ENCODE data around the gene TIMM29. TPM values are rescaled to one million over a fixed set of nuclear protein-coding genes. Genes with fewer than 3 reads are reported as not detected.

The TIMM29 gene
- total RNA-seq, 1 donor from 2014 or later, result 28.0 TPM

- Mint-ChIP-seq H3K36me3 (ENCODE audit: low read depth) (peaks cover 2% of the 10 kb centered on the region), H3K4me3 (no peak overlapping the region), H3K27me3 (ENCODE audit: low read depth) (no peaks in the 10 kb centered on the region), H3K27ac (ENCODE audit: unreplicated experiment) (no peak overlapping the region), H3K9me3 (no peaks in the 10 kb centered on the region), H3K4me1 (peaks cover 32% of the 10 kb centered on the region)
- no peak for DNase-seq (ENCODE audit: low read depth, low spot score)
- no peak for TF ChIP-seq CTCF (conservative IDR thresholded peaks at IDR 0.05)
Observed at GRCh38 chr19:10976131-10976892, 47.7 kb downstream of the TIMM29 start.

GRCh38 chr19:10977742-10978092 is 49.1 kb downstream of the TIMM29 start:
- no peak for DNase-seq (ENCODE audit: low read depth, low spot score)
- H3K9me3 Mint-ChIP-seq, result no peaks in the 10 kb centered on the region
- no peak for TF ChIP-seq CTCF (conservative IDR thresholded peaks at IDR 0.05)
- H3K36me3 Mint-ChIP-seq (ENCODE audit: low read depth), result peaks cover 2% of the 10 kb centered on the region
- no peaks in the 10 kb centered on the region for H3K27me3 Mint-ChIP-seq (ENCODE audit: low read depth)
- H3K27ac Mint-ChIP-seq (ENCODE audit: unreplicated experiment), result peak overlapping the region; percentile 40
- H3K4me1 Mint-ChIP-seq, result peaks cover 32% of the 10 kb centered on the region
- no peak overlapping the region for H3K4me3 Mint-ChIP-seq

Other genes with a start within 250 kb of the TIMM29 start
- gene QTRT1, start 227.4 kb upstream of the TIMM29 start, total RNA-seq, result 74.0 and 85.0 TPM in 2 replicates
- 117 TPM in 2 replicates for gene DNM2, start 210.7 kb upstream of the TIMM29 start, total RNA-seq
- 27.9 and 30.9 TPM in 2 replicates for gene TMED1, start 92.6 kb upstream of the TIMM29 start, total RNA-seq
- gene C19orf38, start 80.4 kb upstream of the TIMM29 start, total RNA-seq, result not detected in 2 replicates
- gene CARM1, start 57.3 kb upstream of the TIMM29 start, total RNA-seq, result 99.6 and 106 TPM in 2 replicates
- gene YIPF2, start 172 bp upstream of the TIMM29 start, total RNA-seq, result 19.8 and 22.0 TPM in 2 replicates
- 363 and 382 TPM in 2 replicates for gene SMARCA4, start 32.2 kb downstream of the TIMM29 start, total RNA-seq
- 141 and 152 TPM in 2 replicates for gene LDLR, start 160.7 kb downstream of the TIMM29 start, total RNA-seq
- gene SPC24, start 227.0 kb downstream of the TIMM29 start, total RNA-seq, result 67.0 and 71.3 TPM in 2 replicates